Hepatocyte (in vitro differentiated cells): ENCODE measurements around the gene VPS41.

Source experiments
- CTCF ChIP-seq: fragments of 200-600 bp; sonication (generic); IDR thresholded peaks from 2 replicates; pipeline ENCODE4 v1.5.1; 2016; ENCODE audit warnings: antibody characterized with exemption, mild to moderate bottlenecking; ENCODE audit not compliant: poor library complexity
- EZH2 ChIP-seq: fragments of 200-600 bp; sonication (generic); IDR thresholded peaks from 2 replicates; pipeline ENCODE4 v1.6.1; 2016; ENCODE audit warnings: antibody characterized with exemption, mild to moderate bottlenecking, borderline replicate concordance
- EZH2phosphoT487 ChIP-seq: fragments of 200-600 bp; sonication (generic); IDR thresholded peaks from one replicate; pipeline ENCODE4 v1.6.1; 2018; ENCODE audit warnings: antibody characterized with exemption, mild to moderate bottlenecking, low read depth, moderate library complexity; ENCODE audit not compliant: unreplicated experiment, severe bottlenecking

DNA sequence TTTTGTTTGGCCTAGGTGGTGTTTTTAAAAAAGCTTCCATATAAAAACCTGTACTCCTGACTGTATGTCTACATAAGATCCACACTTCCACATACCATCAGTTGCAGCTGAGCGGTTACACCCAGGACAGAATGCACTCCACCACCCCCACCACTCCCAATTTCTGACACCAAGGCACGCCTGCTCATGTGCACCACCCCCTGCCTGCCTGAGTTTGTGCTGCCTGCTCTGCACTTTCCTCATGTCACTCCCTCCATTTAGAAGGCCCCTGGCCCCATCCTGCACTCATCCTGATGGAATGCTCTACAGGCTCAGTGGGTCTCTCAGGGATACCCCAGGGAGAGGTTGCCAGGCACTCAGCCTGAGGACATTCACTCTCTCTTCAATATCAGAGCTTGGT lies 6.5 kb downstream of the VPS41 start:
- TF ChIP-seq EZH2 = no peak
- no peak for TF ChIP-seq CTCF
- no peak for TF ChIP-seq EZH2phosphoT487
